Measurements from ENCODE around the gene TNFRSF1A.
"Not testable (repeated sequence)": the region's sequence is repeated elsewhere in the genome, so short reads cannot be mapped to it uniquely, and the experiment has no call there.

TNFRSF1A gene

GRCh38 chr12:6358881-6359280 lies 17.0 kb upstream of the TNFRSF1A start:
- no peak for DNase-seq (ENCODE audit: low read depth in 2 of 2, low spot score in 1 of 2)

GRCh38 chr12:6356374-6356820 lies 14.5 kb upstream of the TNFRSF1A start:
- DNase-seq (ENCODE audit: low read depth in 2 of 2, low spot score in 1 of 2): no peak

GRCh38 chr12:6355491-6356373 lies 13.9 kb upstream of the TNFRSF1A start:
- no peak for DNase-seq (ENCODE audit: low read depth in 2 of 2, low spot score in 1 of 2)

DNA sequence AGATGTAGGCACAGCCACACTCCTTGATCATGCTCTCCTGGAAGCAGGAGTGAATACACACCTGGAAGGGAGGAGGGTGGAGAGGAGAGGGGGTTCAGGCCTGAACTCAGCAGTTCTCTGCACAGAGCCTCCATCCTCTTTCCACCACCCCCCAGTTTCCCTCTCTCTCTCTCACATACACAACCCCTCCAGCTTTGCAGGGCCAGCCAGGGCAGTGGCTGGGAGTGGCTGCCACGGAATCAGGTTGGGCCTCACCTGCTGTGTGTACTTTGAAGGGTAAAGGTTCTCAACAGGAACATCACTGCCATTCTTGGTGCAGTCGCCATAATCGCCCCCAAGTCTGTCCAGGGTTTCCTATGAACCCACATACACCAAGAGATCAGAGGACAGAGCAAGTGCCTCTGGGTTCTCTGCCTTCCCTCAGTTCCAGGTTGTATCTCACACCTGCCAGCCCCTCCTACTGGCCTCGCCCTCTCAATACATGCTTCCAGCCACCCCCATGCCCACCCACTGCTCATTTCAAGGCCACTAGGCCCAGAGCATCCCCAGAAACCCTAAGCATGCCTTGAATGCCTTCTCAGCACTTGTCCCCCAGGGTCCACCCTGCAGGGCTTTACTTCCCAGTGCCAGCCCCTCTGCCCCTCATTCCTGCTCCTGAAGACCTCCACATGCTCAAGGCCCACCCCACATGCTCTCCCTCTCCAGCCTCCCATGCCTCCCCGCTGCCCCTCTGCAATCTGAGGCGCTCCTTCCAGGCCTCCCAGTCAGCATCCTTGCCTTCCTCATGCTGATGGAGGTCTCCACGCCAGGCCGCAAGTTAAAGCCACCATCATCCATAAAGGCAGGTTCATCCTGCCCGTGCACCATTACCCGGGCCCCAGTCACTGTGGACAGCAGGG lies 12.9 kb upstream of the TNFRSF1A start:
- no peak for DNase-seq (ENCODE audit: low read depth in 2 of 2, low spot score in 1 of 2)

- DNase-seq (ENCODE audit: low read depth in 2 of 2, low spot score in 1 of 2): no peak
These were observed 10.6 kb upstream of the TNFRSF1A start for GRCh38 chr12:6352193-6353173.

DNA sequence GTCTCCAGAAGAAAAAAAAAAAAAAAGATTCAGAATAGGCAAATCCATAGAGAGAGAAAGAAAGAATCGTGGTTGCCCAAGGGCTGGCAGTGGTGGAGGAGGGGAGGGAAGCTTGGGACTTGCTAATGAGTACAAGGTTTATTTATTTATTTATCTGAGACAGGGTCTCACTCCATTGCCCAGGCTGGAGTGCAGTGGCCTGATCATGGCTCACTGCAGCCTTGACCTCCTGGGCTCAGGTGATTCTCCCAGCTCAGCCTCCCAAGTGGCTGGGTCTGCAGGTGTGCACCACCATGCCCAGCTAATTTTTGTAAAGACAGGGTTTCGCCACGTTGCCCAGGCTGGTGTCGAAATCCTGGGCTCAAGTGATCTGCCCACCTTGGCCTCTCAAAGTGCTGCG lies 9.7 kb upstream of the TNFRSF1A start:
- DNase-seq (ENCODE audit: low read depth in 2 of 2, low spot score in 1 of 2): no peak

GRCh38 chr12:6347367-6348338 lies 5.8 kb upstream of the TNFRSF1A start:
- DNase-seq (ENCODE audit: low read depth in 2 of 2, low spot score in 1 of 2): no peak

DNA sequence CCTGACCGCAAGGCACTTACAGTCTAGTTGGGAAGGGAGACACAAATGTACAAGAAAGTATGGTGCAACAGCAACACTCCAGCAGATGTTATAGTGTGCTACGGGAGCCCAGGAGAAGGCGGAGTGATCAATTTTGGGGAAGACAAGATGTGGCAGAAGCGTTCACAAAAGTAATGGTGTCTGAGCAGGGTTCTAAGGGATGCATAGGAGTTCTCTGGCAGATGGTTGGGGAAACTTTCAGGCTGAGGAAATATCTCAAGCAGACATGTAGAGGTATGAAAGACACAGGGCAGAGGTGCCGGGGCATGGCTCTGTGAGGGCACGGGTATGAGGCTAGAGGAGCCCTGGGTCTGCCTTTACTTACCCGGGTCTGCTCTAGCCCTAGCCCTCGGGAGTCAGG lies 5.1 kb upstream of the TNFRSF1A start:
- DNase-seq (ENCODE audit: low read depth in 2 of 2, low spot score in 1 of 2): no peak

- no peak for DNase-seq (ENCODE audit: low read depth in 2 of 2, low spot score in 1 of 2)
These were observed 4.5 kb upstream of the TNFRSF1A start for GRCh38 chr12:6346235-6346832.

DNA sequence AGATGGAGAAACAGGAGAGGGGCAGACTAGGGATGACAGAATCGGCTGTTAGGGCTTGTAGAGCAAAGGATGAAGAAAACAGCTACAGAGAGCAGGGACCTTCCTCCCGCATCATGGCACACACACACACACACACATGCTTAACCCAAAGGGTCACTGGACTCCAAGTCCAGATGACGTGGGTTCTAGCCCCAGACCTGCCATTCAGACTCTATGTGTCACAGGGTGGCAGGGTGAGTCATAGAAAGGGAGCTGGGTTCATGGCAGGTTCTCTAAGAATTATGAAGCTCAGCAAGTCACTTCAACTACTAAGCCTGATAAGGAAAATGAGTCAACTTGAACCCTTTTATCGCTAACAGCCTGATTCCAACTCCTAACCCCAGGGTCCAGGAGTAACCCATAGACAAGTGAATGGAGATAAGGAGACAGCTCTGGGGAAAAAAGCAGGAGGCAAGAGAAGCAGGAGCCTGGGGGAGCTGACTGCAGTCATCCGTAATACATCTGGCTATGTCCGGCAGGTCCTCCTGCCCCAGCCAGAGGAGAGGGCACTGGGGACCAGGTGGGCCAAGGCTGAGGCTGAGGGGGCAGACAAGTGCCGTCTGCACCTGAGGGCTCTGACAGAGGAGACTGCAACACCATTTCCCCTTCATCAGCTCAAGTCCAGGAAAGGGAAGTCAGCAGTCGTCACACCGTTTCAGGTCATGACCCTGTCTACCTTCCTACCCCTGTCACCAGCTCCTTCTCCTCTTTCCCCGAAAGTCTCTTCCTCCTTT lies 3.6 kb upstream of the TNFRSF1A start:
- DNase-seq (ENCODE audit: low read depth in 2 of 2, low spot score in 1 of 2): no peak

- not testable (repeated sequence) for DNase-seq (ENCODE audit: low read depth in 2 of 2, low spot score in 1 of 2)
These were observed 2.3 kb upstream of the TNFRSF1A start for GRCh38 chr12:6344101-6344660.

DNA sequence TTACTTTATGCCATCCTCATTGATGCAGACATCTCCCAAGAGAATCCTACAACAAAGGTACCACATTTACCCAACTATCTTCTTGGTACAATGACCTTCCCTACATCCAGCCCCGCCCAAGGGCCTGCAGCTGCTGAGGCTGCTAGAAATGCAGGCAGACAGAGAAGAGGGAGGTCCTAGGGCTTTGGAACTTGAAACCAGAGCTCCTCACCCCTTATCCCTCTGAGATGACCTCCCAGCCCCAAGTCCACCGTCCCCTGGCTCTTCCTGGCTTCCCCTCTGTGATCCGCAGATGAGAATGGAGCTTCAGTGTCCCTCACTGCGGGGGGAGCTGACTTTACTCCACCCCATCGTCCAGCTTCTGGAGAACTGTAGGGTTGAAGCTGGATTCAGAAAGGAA lies 1.6 kb upstream of the TNFRSF1A start:
- DNase-seq (ENCODE audit: low read depth in 2 of 2, low spot score in 1 of 2): no peak

DNA sequence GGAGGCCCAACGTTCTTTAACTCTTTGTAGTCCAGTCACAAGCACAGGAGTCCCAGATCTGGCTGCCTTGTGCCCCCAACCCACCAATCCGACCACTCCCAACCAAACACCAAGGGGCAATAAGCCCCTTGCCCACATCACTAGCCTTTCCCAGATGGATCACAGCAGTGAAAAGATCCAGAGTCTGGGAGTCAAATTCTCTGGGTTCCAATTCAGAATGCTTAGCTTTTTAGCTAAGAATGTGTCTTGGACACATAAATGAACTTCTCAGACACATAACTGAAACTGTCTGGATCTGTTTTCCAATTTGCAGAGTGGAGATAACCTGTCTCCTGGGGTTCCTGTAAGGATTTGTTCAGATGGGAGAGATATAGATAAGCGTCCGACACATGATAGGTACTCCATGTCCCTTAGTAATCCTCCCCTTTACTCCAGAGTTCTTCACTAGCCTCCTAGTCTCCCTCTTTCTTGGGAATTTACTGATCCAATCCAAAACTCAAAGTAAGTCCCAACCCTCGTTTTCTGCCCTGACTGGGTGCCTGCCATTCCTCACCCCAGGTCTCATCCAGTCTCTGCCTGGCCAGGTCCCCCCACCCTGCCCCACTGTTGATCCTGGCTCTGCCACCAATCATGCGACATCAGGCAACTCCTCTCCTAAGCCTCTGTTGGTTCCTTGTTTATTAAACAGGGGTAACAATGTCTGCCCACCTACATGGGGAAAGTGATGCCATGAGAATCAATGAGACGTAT lies 439 bp upstream of the TNFRSF1A start:
- no peak for DNase-seq (ENCODE audit: low read depth in 2 of 2, low spot score in 1 of 2)

GRCh38 chr12:6340745-6341416 lies 995 bp downstream of the TNFRSF1A start:
- DNase-seq (ENCODE audit: low read depth in 2 of 2, low spot score in 1 of 2): no peak

DNA sequence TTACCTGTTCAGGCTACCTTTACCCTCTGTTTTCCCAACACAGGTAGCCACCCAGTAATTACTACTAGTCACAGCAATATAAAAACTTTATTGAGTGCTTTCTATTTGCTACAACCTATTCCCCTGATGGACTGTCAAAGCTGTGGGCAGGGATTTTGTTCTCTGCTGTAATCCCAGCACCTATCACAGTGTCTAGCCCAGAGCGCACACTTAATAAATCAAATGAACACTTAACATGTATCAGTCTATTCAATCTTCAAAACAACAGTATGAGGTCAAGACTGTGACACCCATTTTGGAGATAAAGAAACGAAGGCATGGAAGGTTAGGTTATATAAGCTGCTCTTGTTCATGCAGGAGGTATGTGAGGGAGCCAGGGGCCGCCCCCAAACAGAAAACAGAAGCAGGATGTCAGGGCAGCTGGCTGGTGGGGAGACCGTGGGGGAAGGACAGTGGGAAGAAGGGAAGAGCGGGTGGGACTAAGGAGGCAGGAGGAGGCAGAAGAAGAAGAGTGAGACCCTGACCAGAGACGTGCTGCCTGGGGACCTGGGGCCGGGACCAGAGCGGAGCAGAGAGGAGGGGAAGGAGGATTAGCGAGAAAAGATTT lies 1.7 kb downstream of the TNFRSF1A start:
- no peak for DNase-seq (ENCODE audit: low read depth in 2 of 2, low spot score in 1 of 2)

DNA sequence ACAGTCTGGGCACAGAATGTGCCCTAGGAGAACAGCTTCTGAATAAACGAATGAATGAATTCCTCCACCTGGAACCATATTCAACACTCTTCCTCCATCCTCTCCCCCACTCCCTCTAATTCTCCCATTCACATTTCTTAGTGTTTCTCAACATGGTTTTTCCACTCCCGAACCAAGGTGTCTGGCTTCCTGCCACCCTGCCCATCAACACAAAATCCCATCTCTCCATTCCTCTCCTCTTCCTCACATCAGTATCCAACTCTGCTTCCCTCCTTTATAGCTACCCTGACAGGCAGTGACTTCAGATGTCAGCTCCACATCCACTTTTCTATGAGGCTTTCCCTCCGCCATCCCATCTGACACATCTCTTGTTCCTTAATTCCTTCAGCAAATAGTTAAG lies 2.9 kb downstream of the TNFRSF1A start:
- no peak for DNase-seq (ENCODE audit: low read depth in 2 of 2, low spot score in 1 of 2)

Measured in stimulated activated CD8-positive, alpha-beta memory T cell treated with anti-CD3 and anti-CD28 coated beads, Interleukin-4, amount 100 ng/mL, for 4 hours (primary cell).